ENCODE measurements around the gene MYO1F.

GRCh38 chr19:8498295-8498694 lies 78.9 kb downstream of the MYO1F start:
- TF ChIP-seq CTCF (IDR thresholded peaks at IDR 0.05) (no peak), POLR2A (IDR thresholded peaks at IDR 0.05) (no peak)

Data from tibial nerve (tissue), 3 donors.